ENCODE measurements around the gene ADCY1.

ADCY1 gene

DNA sequence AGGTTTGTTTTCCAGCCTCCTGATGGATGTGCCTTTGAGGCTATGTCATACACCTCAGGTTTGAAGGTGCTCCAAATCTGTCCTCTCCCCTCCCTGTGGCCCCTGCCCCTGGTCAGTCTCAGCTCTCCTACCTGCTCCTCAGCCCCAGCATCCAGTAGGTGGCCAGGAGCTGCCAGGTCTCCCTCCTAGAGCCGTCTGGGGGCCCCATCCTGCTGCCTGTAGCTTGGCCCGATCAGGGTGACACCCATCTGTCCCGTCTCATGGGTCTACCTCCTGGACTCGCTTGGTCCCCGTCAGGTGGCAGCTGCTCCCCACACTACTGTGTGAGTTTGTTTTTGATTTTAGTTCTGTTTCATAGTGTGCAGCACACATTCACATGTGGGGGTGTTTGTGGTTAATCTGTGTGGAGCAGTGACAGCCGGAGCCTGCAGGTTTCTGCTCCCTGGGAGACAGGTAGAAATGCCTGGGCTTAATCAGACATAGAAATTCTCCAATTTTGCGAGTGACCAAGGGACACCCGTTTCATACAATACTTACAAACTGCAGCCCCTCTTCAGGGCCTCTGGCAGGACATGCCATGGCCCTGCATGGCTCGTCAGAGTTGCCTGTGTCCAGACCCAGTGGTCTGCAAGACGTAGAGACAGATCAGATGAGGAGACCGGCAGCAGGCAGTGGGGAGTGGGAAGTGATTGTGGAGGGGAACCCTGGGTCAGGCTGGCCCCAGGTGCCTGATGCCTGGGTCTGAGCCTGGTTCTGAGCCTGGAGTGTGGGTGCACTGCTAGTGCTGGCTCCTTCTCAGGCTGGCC lies 17.1 kb downstream of the ADCY1 start:
- in situ Hi-C loops (cut with HindIII; ENCODE audit: low pct_unique_long_range_greater_than_20kb, low sequenced_read_pairs), result no loop called here
- no peak for DNase-seq (ENCODE audit: low read depth in 1 of 2, low spot score in 1 of 2)
- no peak for TF ChIP-seq JUND (IDR thresholded peaks at IDR 0.05; ENCODE audit: low read depth)

DNA sequence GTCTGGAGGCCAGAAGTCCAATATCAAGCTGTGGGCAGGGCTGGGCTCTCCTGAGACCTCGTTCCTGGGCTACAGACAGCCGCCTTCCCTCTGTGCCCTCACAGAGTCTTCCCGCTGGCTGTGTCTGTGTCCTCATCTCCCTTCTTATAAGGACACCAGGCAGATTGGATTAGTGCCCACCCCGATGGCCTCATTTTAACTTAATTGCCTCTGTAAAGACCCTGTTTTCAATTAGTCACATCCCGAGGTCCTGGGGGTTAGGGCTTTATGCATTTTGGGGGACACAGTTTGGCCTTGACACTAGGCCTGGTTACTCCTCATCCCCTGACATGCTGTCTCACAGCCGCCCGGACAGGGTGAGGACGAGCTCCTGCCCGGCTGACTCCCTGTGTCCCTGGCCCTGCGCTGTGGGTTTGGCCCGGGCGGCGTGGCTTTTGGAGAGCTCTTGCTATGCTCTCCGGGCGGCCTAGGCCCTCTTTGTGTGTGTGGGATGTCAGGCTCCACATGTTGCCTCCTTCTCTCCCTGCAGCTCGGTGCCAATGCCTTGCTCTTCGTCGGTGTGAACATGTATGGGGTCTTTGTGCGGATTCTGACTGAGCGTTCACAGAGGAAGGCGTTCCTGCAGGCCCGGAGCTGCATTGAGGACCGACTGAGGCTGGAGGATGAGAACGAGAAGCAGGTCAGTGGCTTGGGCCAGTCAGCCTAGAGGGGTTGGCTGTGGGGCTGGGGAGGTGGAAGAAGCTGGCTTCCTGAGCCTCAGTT lies 18.2 kb downstream of the ADCY1 start:
- in situ Hi-C loops (cut with HindIII; ENCODE audit: low pct_unique_long_range_greater_than_20kb, low sequenced_read_pairs), result no loop called here
- TF ChIP-seq JUND (IDR thresholded peaks at IDR 0.05; ENCODE audit: low read depth), result no peak

DNA sequence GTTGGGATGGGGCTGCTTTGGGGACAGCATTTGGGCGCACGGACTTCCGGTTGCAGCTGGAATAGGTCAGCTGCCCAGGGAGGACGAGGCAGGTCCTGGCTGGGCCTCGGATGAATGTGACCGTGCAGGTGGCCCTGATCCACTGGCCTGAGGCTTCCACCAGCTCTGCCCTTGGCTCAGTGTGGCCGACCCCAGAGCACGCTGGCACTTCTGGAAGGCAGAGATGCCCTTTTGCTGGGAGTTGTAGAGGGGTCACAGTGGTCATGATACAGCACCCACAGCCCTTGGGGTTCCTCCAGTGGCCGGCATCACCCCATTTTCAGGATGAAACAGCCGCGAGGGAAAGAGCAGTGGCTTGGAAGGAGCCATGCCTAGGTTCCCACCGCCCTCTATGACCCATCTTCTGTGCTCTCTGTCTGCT lies 19.0 kb downstream of the ADCY1 start:
- DNase-seq (ENCODE audit: low read depth in 1 of 2, low spot score in 1 of 2), result no peak
- in situ Hi-C loops (cut with HindIII; ENCODE audit: low pct_unique_long_range_greater_than_20kb, low sequenced_read_pairs), result no loop called here
- no peak for TF ChIP-seq JUND (IDR thresholded peaks at IDR 0.05; ENCODE audit: low read depth)

More for the DNA sequence above, 18.2 kb downstream of the ADCY1 start:
- DNase-seq (ENCODE audit: low read depth in 1 of 2, low spot score in 1 of 2), result no peak

DNA sequence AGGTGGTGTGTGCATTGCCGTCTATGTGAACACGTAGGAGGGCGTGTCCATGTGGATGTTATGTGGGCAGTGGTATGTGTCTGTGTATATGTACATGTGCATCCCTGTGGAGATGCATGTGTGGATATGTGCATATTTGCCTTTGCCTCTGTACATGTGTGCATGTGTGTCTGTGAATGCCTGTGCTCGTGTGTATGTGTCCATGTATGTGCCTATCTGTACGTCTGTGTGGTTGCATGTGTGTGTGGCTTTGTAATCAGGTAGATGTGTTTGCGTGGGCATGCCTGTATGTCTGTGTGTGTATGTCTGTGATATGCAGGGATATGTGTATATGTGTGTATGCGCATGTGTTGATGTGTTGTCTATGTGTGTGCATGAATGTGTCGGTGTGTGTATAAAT lies 19.7 kb downstream of the ADCY1 start:
- DNase-seq (ENCODE audit: low read depth in 1 of 2, low spot score in 1 of 2), result no peak
- in situ Hi-C loops (cut with HindIII; ENCODE audit: low pct_unique_long_range_greater_than_20kb, low sequenced_read_pairs), result no loop called here
- no peak for TF ChIP-seq JUND (IDR thresholded peaks at IDR 0.05; ENCODE audit: low read depth)

DNA sequence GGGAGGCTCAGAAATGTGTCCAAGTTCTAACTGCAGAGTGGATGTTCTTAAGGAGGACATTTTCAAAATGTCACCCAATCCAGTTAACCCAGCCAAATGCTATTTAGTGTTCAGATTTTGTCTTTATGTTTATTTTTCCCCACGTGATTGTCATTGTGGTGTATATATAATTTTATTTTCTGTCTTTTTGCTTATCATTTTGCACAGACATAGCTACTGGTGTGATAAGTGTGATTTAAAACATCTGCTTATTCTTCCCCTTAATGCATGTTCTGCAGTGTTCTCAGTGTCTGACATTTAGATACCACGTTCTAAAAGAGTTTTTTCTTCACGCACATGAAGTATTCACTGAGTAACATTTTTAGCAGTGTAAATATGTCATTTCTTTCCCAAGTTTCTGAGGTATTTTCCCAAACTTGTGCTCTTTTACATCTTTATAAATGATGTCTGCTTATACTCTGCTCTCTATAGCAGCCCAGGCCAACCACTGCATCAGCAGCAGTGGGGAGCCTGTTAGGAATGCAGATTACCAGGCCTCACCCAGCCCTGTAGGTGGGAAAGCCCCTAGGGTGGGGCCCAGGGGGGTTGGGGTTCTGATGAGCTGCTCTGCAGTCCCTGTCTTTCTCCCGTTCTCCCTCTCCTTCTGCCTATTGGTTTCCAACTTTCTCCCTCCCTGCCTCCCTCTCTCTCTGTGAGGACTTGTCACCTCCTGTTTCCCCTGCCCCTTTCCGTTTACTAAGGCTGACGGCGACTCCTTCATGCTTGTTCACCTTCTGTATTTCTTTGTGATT lies 20.8 kb downstream of the ADCY1 start:
- no peak for DNase-seq (ENCODE audit: low read depth in 1 of 2, low spot score in 1 of 2)
- in situ Hi-C loops (cut with HindIII; ENCODE audit: low pct_unique_long_range_greater_than_20kb, low sequenced_read_pairs), result no loop called here
- no peak for TF ChIP-seq JUND (IDR thresholded peaks at IDR 0.05; ENCODE audit: low read depth)

GRCh38 chr7:45595809-45596664 lies 21.9 kb downstream of the ADCY1 start:
- in situ Hi-C loops (cut with HindIII; ENCODE audit: low pct_unique_long_range_greater_than_20kb, low sequenced_read_pairs), result no loop called here
- DNase-seq (ENCODE audit: low read depth in 1 of 2, low spot score in 1 of 2), result no peak
- TF ChIP-seq JUND (IDR thresholded peaks at IDR 0.05; ENCODE audit: low read depth), result no peak

- no peak for TF ChIP-seq JUND (IDR thresholded peaks at IDR 0.05; ENCODE audit: low read depth)
- no peak for DNase-seq (ENCODE audit: low read depth in 1 of 2, low spot score in 1 of 2)
- in situ Hi-C loops (cut with HindIII; ENCODE audit: low pct_unique_long_range_greater_than_20kb, low sequenced_read_pairs), result no loop called here
These were observed 22.5 kb downstream of the ADCY1 start for GRCh38 chr7:45596665-45597095.

DNA sequence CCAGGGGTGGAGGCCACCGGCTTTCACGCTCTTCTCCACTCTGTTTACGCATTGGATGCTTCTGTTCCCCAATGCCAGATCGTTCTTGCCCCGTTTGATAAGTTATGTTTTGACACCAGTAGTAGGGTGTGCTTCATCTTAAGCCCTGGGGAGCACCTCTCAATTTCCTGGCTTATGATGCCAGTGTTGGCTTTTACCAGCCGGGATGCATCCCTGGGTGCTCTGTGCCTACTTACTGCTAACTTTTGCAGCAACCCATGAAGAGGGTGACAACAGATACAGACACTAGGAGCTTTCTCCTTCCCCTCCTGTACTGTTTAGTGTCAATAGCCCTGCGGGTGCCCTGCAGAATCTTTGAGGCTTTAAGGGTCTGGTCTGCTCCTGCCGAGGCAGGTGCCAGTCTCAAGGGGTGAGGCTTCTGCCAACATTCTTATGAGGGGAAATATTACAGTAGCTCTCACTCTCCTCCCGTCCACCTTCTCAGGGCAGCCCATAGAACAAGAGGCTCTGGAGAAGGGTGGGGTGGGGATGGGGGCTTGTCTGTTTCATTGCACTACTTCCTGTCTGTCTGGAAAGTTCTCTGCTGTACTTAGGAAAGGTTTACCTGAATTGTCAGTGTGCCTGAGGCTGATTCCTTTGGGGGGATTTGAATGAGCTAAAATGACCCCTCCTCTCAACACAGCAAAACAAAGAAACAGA lies 23.3 kb downstream of the ADCY1 start:
- TF ChIP-seq JUND (IDR thresholded peaks at IDR 0.05; ENCODE audit: low read depth), result no peak
- DNase-seq (ENCODE audit: low read depth in 1 of 2, low spot score in 1 of 2), result no peak
- in situ Hi-C loops (cut with HindIII; ENCODE audit: low pct_unique_long_range_greater_than_20kb, low sequenced_read_pairs), result no loop called here

GRCh38 chr7:45598886-45599520 lies 24.8 kb downstream of the ADCY1 start:
- TF ChIP-seq JUND (IDR thresholded peaks at IDR 0.05; ENCODE audit: low read depth), result no peak
- in situ Hi-C loops (cut with HindIII; ENCODE audit: low pct_unique_long_range_greater_than_20kb, low sequenced_read_pairs), result no loop called here
- DNase-seq (ENCODE audit: low read depth in 1 of 2, low spot score in 1 of 2), result no peak

GRCh38 chr7:45599851-45600706 lies 25.9 kb downstream of the ADCY1 start:
- in situ Hi-C loops (cut with HindIII; ENCODE audit: low pct_unique_long_range_greater_than_20kb, low sequenced_read_pairs), result no loop called here
- TF ChIP-seq JUND (IDR thresholded peaks at IDR 0.05; ENCODE audit: low read depth), result no peak
- no peak for DNase-seq (ENCODE audit: low read depth in 1 of 2, low spot score in 1 of 2)
